ENCODE measurements around the gene MFSD11. TPM values are rescaled to one million over a fixed set of nuclear protein-coding genes. Genes with fewer than 3 reads are reported as not detected.
"Not testable (repeated sequence)": the region's sequence is repeated elsewhere in the genome, so short reads cannot be mapped to it uniquely, and the experiment has no call there.

MFSD11 gene
- polyA plus RNA-seq, 3 donors from 2014 or later = 25.2 to 48.0 (median 36.0) TPM

DNA sequence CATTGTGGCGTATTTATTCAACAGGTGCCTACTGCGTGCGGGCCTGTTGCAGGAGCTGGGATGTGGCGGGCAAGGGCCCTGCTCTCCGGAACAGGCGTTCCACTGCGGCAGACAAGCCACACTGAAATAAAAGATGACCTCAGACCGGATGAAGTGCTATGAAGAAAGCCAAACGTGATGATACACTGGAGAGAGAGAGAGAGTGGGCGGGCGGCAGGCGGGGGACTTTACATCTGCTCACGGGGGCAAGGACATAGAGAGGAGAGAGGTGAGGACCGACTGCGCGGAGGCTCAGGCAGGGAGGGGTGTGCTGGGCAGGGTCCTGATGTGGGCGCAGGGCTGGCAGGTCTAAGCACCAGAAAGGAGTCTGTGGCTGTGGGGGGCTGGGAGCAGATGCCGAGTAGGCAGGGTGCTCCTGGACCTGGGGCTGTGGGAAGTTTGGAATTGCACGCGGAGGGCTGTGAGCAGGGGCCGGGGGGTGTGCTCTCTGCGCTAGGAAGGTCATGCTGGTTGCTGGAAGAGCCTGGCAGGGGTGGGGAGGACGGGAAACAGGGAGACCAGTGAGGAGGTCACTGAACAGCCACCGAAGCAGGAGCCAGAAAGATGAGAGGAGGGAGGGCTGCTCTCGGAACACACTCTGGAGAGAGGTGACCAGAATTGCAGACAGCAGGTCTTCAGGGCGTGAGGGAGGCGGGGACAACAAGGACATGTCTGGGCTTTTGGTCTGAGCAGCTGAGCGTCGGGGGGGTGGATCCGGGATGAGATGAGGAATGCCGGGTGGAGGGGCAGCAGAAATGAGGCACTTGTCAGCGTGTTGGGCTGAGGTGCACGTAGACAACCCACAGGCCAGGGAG, 37.1 kb upstream of the MFSD11 start:
- Mint-ChIP-seq H3K36me3 (no peaks in the 10 kb centered on the region), H3K4me3 (peak overlapping the region in 3 of 5 donors; percentile 33 to 65 (median 62)), H3K27ac (peak overlapping the region; percentile 65 to 89 (median 80)), H3K27me3 (ENCODE audit: low read depth in 3 of 3) (peaks cover 3 to 6% (median 5%) of the 10 kb centered on the region in 3 donors), H3K9me3 (no peaks in the 10 kb centered on the region), H3K4me1 (peaks cover 5 to 8% of the 10 kb centered on the region in 2 donors)
- peak in 1 of 3 donors; percentile 67 for DNase-seq

DNA sequence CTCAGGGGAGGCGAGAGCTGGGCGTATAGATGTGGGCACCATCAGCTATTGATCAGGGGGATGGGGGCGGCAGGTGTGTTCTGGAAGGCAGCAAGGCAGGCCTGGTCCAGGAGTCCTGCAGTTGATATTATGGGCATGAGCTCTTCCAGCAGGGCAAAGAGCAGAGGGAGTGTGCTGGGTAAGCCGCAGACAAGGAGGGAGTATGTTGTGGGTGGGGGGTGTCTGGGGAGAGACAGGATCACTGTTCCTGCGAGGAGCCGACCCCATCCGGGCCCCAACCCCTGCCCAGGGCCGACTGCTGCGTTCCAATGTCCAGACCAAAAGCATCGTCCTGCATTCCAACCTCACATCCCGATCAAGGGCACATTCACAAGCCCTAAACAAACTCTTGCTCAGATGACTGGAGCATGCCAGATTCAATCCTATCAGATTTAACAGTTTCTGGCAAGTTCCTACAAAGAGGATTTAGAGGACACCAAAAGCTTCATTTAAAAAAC, 36.4 kb upstream of the MFSD11 start:
- H3K4me1 Mint-ChIP-seq = peaks cover 6% of the 10 kb centered on the region in 2 donors
- DNase-seq = no peak
- H3K27me3 Mint-ChIP-seq (ENCODE audit: low read depth in 3 of 3) = peaks cover 2 to 6% (median 4%) of the 10 kb centered on the region in 3 donors
- H3K4me3 Mint-ChIP-seq = no peak overlapping the region
- no peaks in the 10 kb centered on the region for H3K9me3 Mint-ChIP-seq
- H3K36me3 Mint-ChIP-seq = no peaks in the 10 kb centered on the region
- H3K27ac Mint-ChIP-seq = peak overlapping the region in 4 of 6 donors; percentile 22 to 88 (median 54)

DNA sequence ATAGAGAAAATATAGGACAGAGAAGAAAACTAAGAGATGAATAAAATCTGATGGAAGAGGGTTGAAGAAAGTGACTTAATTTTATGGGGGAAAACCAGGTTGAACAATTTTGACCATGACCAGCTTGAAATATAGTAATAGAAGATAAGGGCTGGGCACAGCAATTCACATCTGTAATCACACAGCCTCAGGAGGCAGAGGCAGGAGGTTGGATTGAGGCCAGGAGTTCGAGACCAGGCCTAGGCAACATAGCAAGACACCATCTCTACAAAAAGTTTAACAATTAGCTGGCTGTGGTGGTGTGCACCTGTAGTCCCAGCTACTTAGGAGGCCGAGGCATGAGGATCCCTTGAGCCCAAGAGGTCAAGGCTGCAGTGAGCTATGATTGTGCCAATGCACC, 35.8 kb upstream of the MFSD11 start:
- Mint-ChIP-seq H3K27ac (peak overlapping the region in 1 of 6 donors; percentile 22), H3K4me3 (no peak overlapping the region), H3K9me3 (no peaks in the 10 kb centered on the region), H3K27me3 (ENCODE audit: low read depth in 3 of 3) (peaks cover 2 to 6% (median 4%) of the 10 kb centered on the region in 3 donors), H3K36me3 (no peaks in the 10 kb centered on the region), H3K4me1 (peaks cover 6% of the 10 kb centered on the region in 2 donors)
- DNase-seq = no peak

DNA sequence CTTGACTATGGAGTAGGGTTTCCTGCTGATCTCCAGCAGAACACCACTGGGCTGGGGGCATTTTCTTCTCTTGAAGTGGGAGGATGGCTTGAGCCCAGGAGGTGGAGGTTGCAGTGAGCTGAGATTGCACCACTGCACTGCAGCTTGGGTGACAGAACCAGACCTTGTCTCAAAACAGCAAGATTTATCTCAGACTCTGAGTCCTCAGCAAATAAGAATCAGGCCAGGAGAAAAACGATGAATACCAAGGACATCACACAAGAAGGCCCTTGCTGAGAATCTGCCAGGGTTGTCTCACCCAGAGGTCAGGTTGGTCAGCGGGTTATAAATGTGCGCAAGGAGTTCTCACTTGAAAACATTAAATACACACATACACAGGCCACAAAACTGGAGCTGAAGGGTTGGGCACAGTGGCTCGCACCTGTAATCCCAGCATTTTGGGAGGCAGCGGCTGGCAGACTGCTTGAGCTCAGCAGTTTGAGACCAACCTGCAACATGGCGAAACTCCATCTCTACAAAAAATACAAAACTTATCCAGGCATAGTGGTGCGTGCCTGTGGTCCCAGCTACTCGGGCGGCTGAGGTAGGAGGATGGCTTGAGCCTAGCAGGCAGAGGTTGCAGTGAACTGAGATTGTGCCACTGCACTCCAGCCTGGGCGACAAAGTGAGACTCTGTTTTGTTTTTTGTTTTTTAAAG, 34.8 kb upstream of the MFSD11 start:
- peak overlapping the region in 2 of 6 donors; percentile 17 to 45 for H3K27ac Mint-ChIP-seq
- H3K4me1 Mint-ChIP-seq = peaks cover 5 to 6% of the 10 kb centered on the region in 2 donors
- no peak overlapping the region for H3K4me3 Mint-ChIP-seq
- no peak for DNase-seq
- no peaks in the 10 kb centered on the region for H3K36me3 Mint-ChIP-seq
- no peaks in the 10 kb centered on the region for H3K9me3 Mint-ChIP-seq
- H3K27me3 Mint-ChIP-seq (ENCODE audit: low read depth in 3 of 3) = peaks cover 3 to 8% (median 7%) of the 10 kb centered on the region in 3 donors

DNA sequence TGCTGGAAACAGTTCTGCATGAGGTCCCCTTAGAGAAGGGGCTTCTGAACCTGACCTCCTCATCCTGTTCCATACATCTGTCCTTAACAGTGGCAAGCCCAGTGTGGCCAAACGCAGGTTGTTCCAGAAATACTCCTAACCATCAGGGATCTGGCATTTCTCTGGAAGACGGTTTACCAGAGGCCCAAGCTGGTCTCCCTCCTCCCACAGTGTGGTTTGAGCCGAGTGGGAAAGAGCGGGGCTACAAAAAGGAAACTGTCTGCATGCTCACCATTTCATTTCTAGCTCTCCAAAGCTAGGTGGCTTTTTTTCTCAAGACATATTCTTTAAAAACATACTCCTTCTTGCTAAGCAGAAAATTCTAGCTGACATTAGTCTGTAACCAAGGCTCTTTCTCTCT, 33.1 kb upstream of the MFSD11 start:
- no peak overlapping the region for H3K4me3 Mint-ChIP-seq
- H3K27me3 Mint-ChIP-seq (ENCODE audit: low read depth in 3 of 3) = peaks cover 4 to 12% (median 7%) of the 10 kb centered on the region in 3 donors
- no peaks in the 10 kb centered on the region for H3K36me3 Mint-ChIP-seq
- H3K9me3 Mint-ChIP-seq = no peaks in the 10 kb centered on the region
- peak overlapping the region in 1 of 6 donors; percentile 69 for H3K27ac Mint-ChIP-seq
- no peak for DNase-seq
- peaks cover 12 to 21% of the 10 kb centered on the region in 2 donors for H3K4me1 Mint-ChIP-seq

DNA sequence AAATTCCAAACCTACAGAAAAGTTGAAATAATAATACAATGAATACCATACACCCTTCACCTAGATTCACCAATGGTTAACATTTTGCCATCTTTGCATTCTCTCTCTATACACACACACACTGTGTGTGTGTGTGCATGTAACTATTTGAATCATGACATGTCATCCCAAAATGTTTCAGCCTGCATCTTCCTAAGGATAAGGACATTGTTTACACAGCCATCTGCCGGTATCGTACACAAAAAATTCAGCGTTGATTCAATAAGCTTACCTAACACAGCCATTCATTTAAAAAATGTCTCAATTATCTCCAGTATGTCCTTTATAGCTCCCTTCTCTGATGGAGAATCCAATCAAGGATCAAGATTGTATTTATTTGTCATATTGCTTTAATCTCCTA, 31.1 kb upstream of the MFSD11 start:
- no peak for DNase-seq
- H3K27ac Mint-ChIP-seq = peak overlapping the region in 2 of 6 donors; percentile 46 to 60
- H3K9me3 Mint-ChIP-seq = no peaks in the 10 kb centered on the region
- peaks cover 21 to 33% of the 10 kb centered on the region in 2 donors for H3K4me1 Mint-ChIP-seq
- no peak overlapping the region for H3K4me3 Mint-ChIP-seq
- H3K36me3 Mint-ChIP-seq = no peaks in the 10 kb centered on the region
- H3K27me3 Mint-ChIP-seq (ENCODE audit: low read depth in 3 of 3) = peaks cover 4 to 15% (median 6%) of the 10 kb centered on the region in 3 donors

DNA sequence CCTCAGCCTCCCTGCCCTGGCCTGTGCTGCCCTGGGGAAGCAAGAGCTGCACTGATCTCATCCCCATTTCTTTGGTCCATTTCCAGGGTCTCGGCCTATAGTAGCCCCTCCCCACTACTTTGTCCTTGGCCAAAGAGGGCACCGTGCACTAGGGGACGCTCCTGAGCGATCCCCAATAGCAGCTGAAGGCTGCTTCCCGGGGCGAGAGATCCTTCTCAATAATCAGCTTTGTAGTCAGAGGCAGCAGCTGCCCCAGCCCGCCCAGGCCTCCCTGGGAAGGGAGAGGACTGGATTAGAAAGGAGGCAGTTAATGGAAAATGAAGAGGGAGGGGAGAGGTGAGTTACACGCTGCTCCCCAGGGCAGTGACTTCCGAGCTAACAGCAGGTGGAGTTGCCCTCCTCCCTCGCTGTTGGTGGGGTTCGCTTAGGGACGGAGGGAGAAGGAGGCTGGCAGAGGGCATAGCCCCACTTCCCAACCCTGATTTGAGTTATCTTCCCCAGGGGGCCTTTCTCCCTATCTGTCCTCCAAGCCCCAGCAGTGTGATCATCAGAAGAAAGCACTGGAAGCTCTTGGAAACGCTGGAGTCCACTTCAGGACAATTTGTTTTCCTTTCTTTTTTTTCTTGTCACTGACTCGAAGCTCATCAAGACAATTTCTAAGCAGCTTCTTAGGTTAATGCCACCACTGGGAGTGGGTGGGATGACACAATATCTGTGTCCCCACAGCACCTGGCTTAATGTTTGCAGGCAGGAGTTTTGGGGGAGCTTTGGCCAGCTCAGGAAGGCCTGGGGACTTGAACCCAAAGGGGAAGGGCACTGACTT, 29.7 kb upstream of the MFSD11 start:
- Mint-ChIP-seq H3K4me1 (peaks cover 22 to 33% of the 10 kb centered on the region in 2 donors), H3K36me3 (peaks cover 0 to 4% (median 0%) of the 10 kb centered on the region in 3 donors), H3K27me3 (ENCODE audit: low read depth in 3 of 3) (peaks cover 4 to 15% (median 5%) of the 10 kb centered on the region in 3 donors), H3K4me3 (peak overlapping the region in 4 of 5 donors; percentile 31 to 81 (median 80)), H3K9me3 (no peaks in the 10 kb centered on the region), H3K27ac (peak overlapping the region in 3 of 6 donors; percentile 44 to 67 (median 48))
- no peak for DNase-seq

DNA sequence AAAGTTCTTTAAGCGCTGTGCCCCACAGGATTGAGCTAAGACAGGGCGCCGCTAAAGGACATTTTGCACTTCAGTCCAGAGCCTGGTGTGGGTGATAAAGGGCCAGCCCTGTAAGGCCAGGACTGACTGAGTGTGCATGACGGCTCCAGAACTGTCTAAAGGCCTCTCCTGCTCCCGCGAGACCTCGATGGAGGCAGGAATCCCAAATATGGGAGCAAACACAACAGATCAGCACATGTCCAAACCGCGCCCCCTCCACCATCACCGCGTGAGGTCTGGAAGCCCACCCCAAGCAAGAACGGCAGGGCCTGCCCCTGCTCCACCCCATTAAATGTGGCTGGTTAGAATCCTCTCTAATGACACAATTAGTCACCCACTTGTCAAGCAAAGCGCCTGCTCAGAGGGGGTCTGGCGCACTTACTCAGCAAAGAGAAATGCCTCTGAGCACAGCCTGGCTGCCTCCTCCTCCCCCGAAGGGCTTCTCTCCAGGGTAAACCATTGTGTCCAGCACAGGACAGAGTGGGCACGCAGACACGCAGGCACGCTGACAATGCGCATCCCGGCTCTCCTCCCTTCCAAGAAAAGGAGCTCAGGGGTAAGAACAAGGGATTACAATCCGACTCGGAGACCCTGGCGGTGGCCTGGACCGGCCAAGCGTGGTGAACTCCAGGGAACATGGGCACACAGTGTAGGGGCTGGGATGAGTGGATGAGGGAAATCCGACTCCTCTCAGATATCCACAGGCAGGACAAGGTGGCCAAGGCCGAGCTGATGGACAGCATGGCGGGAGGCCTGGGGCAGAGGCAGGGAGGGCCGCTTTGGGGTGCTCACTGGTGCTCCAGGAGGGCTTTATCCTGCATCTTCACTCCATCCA, 28.6 kb upstream of the MFSD11 start:
- no peak for DNase-seq
- Mint-ChIP-seq H3K9me3 (no peaks in the 10 kb centered on the region), H3K4me1 (peaks cover 26 to 43% of the 10 kb centered on the region in 2 donors), H3K4me3 (peak overlapping the region; percentile 65 to 81 (median 80)), H3K27ac (peak overlapping the region; percentile 44 to 85 (median 72)), H3K36me3 (peaks cover 3 to 5% (median 4%) of the 10 kb centered on the region in 3 donors), H3K27me3 (ENCODE audit: low read depth in 3 of 3) (peaks cover 4 to 15% (median 8%) of the 10 kb centered on the region in 3 donors)

DNA sequence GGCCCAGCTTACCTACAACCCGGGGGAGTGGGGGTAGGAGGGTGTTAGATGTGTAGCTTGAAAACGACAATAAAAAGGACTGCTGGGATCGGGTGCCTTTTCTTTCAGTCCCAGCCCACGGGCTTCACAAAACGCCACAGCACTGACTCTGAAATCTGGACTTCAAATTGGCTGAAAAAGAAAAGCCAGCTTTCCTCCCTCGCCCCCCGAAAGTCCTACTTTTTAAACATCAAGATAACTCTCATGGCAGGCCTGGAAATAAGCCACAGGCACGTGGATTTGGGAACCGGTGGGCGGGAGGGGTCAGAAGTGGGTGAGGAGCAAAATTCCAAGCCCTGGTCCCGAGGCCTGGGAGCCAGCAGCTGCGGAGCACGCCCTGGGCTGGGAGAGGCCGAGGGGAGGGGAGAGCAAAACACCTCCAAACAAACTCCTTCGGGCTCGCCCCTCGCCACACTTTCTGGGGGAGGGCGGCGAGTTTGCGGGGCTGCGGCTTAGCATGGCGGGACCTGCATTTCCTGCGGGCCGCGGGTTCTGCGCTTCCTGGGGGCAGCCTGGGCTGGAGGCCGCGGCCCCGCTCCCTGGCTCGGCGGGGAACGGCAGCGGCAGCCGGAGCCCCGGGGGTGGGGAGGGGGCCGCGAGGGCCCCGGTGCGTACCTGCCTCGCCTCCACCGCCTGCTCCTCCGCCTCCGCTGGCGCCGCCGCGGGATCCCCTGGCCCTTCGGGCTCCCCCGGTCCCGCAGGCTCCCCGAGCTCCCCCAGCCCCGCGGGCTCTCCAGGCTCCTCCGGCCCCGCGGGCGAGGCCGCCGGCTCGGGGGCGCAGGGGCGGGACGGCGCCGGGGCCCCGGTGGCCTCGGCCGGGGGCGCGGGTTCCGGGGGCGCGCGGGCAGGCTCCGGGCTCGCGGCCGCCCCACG, 27.7 kb upstream of the MFSD11 start:
- Mint-ChIP-seq H3K27ac (peak overlapping the region; percentile 44 to 85 (median 72)), H3K27me3 (ENCODE audit: low read depth in 3 of 3) (peaks cover 9 to 20% (median 12%) of the 10 kb centered on the region in 3 donors), H3K4me1 (peaks cover 33 to 51% of the 10 kb centered on the region in 2 donors), H3K4me3 (peak overlapping the region; percentile 65 to 81 (median 80))
- H3K36me3 Mint-ChIP-seq, H3K9me3 Mint-ChIP-seq: not testable (repeated sequence)
- peak in 2 of 3 donors; percentile 46 to 57 for DNase-seq

DNA sequence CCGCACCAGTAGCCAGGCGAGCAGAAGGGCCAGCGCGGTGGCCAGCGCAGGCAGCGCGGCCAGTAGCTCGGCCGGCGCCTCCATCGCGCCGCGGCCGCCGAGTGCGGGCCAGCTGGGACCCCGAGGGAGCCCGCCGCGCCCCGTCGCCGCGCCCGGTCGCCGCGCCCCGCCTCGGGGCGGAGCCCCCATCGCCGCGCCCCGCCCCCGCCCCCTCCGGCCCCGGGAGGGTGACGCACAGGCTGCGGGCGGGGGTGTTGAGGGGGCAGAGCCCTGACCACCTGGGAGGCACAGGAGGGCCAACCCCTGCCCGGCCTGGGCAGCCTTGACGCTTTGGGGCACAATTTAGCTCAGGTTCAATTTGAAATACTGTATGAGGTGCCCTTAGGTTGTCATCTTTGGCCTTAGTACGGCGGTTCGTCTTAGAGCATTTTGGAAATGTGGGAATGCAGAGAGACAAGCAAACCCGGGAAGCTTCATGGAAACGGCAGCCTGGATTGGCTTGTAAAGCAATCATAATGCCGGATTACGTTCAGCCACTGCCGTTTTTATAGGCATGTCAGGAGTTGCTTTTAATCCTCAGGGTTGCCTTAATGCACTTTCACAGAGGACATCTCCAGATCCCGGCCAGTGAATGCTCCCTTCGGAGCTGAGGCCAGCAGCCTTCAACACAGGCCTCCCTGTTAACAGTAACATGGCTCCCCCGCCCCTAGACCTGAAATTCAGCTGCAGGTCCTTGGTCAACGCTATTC, 26.9 kb upstream of the MFSD11 start, which contains the start of gene MXRA7:
Gene MXRA7, minus strand, starts transcription at position 103 of the 749 bp plus-strand sequence. Its CDS starts 19 bp downstream, at position 84.
- Mint-ChIP-seq H3K27ac (peak within 1 kb of the TSS; percentile 82 to 95 (median 88)), H3K9me3 (no peaks in the 10 kb centered on the region), H3K4me1 (peaks cover 40 to 60% of the 10 kb centered on the region in 2 donors), H3K27me3 (ENCODE audit: low read depth in 3 of 3) (peaks cover 10 to 24% (median 19%) of the 10 kb centered on the region in 3 donors), H3K36me3 (peaks cover 7 to 9% (median 8%) of the 10 kb centered on the region in 3 donors), H3K4me3 (peak within 1 kb of the TSS; percentile 79 to 84 (median 81))
- DNase-seq = peak; percentile 77 to 80 (median 79)

DNA sequence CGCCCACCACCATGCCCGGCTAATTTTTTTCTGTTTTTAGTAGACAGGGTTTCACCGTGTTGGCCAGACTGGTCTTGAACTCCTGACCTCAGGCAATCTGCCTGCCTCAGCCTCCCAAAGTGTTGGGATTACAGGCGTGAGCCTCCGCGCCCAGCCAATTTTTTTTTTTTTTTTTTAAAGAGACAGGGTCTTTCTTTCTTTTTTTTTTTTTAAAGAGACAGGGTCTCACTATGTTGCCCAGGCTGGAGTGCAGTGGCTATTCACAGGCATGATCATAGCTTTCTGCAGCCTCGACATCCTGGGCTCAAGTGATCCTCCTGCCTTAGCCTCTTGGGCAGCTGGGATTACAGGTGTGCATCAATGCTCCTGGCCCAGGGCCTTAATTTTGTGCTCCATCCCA, 25.6 kb upstream of the MFSD11 start:
- Mint-ChIP-seq H3K36me3 (peaks cover 12 to 17% (median 15%) of the 10 kb centered on the region in 3 donors), H3K27me3 (ENCODE audit: low read depth in 3 of 3) (peaks cover 13 to 27% (median 25%) of the 10 kb centered on the region in 3 donors), H3K4me1 (peaks cover 50 to 67% of the 10 kb centered on the region in 2 donors), H3K4me3 (peak overlapping the region in 2 of 5 donors; percentile 47 to 84), H3K27ac (peak overlapping the region in 5 of 6 donors; percentile 61 to 82 (median 80))
- not testable (repeated sequence) for H3K9me3 Mint-ChIP-seq, DNase-seq
